A549 (cell line): ENCODE results near the gene ONECUT3. TPM values are rescaled to one million over a fixed set of nuclear protein-coding genes. Genes with fewer than 3 reads are reported as not detected.
A peak's percentile ranks its signal among the peaks of the same experiment; 100 is the strongest.

Experiments used
- ATAC-seq, 2 experiments: fragments of 200-7000 bp in 1 of 2; fragments of >200 bp in 1 of 2; cut with Nextera tagmentation in 1 of 2; cut with Tn5 transposase in 1 of 2; 3 replicates each; pipeline versions ENCODE4 v1.8.0 to v1.9.1; 2018 to 2020; ENCODE audit warnings: mild to moderate bottlenecking in 1 of 2, moderate library complexity in 1 of 2
- CTCF ChIA-PET: fragments of 300-600 bp; sonication (Branson Sonifier 250); formaldehyde crosslinking; extraction: SDS; loops from one replicate; lab custom pipeline; 2021; ENCODE audit warnings: antibody characterized with exemption, inconsistent platforms; lab: Yijun Ruan, JAX
- POLR2A ChIA-PET: fragments of 350-600 bp; formaldehyde crosslinking; extraction: SDS; loops from one replicate; lab custom pipeline; 2021; ENCODE audit warnings: antibody characterized with exemption, inconsistent platforms; lab: Yijun Ruan, JAX
- DNase-seq, 2 experiments: peaks; one replicate each; pipeline versions ENCODE4 v3.0.0 to v3.0.0-alpha.2; 2011 to 2016; ENCODE audit warnings: low read depth in 1 of 2, low spot score in 1 of 2
- FAIRE-seq: peaks from 2 replicates; lab custom pipeline; 2011; peaks lifted over from hg19 to GRCh38; lab: Jason Lieb, UNC
- H3K27ac ChIP-seq, 2 experiments: fragments of >200 bp; sonication (Bioruptor Twin); formaldehyde crosslinking; 3 replicates each; pipeline ENCODE4 v1.5.1; 2016 to 2017
- H3K4me1 ChIP-seq: fragments of >200 bp; sonication (Bioruptor Twin); formaldehyde crosslinking; 3 replicates; pipeline ENCODE4 v1.6.1; 2016
- H3K4me2 ChIP-seq: fragments of >200 bp; sonication (Bioruptor Twin); formaldehyde crosslinking; 3 replicates; pipeline ENCODE4 v1.6.1; 2016
- H3K4me3 ChIP-seq: fragments of >200 bp; sonication (Bioruptor Twin); formaldehyde crosslinking; 3 replicates; pipeline ENCODE4 v1.5.1; 2016
- H3K9me3 ChIP-seq: fragments of >200 bp; sonication (Bioruptor Twin); formaldehyde crosslinking; 3 replicates; pipeline ENCODE4 v1.6.1; 2016
- CHD4 ChIP-seq: fragments of 200-600 bp; sonication (generic); IDR thresholded peaks from 2 replicates; pipeline ENCODE4 v1.6.1; 2016; ENCODE audit warnings: antibody characterized with exemption, mild to moderate bottlenecking, borderline replicate concordance
- EHF ChIP-seq: fragments of 250-450 bp; sonication (Bioruptor Pico); IDR thresholded peaks from 2 replicates; pipeline ENCODE4 v1.5.0; 2020; ENCODE audit warnings: mild to moderate bottlenecking
- HEYL ChIP-seq: fragments of 250-450 bp; sonication (Bioruptor Pico); IDR thresholded peaks from 2 replicates; pipeline ENCODE4 v1.8.0; 2021; ENCODE audit warnings: mild to moderate bottlenecking, moderate library complexity
- HMGXB4 ChIP-seq: fragments of 250-450 bp; sonication (Bioruptor Pico); IDR thresholded peaks from 2 replicates; pipeline ENCODE4 v1.5.0; 2021; ENCODE audit warnings: mild to moderate bottlenecking, moderate library complexity, borderline replicate concordance
- HOXB13 ChIP-seq: fragments of 250-450 bp; sonication (Bioruptor Pico); IDR thresholded peaks from 2 replicates; pipeline ENCODE4 v1.5.0; 2020; ENCODE audit warnings: low read depth, mild to moderate bottlenecking, moderate library complexity
- HOXB5 ChIP-seq: fragments of 250-450 bp; sonication (Bioruptor Pico); IDR thresholded peaks from 2 replicates; pipeline ENCODE4 v1.5.0; 2020; ENCODE audit warnings: mild to moderate bottlenecking, moderate library complexity
- JUN ChIP-seq, 2 experiments: fragments of >200 bp; sonication (Bioruptor Twin); formaldehyde crosslinking; IDR thresholded peaks; 2 replicates in 1 of 2; 3 replicates in 1 of 2; pipeline ENCODE4 v1.6.1; 2016 to 2017
- JUNB ChIP-seq: fragments of >200 bp; sonication (Bioruptor Twin); formaldehyde crosslinking; IDR thresholded peaks from 2 replicates; pipeline ENCODE4 v1.6.1; 2016
- KDM1A ChIP-seq: fragments of 200-600 bp; sonication (generic); IDR thresholded peaks from 2 replicates; pipeline ENCODE4 v1.6.1; 2016; ENCODE audit warnings: low read depth, mild to moderate bottlenecking
- MAX ChIP-seq: IDR thresholded peaks from 2 replicates; pipeline ENCODE4 v1.6.1; 2012
- MYC ChIP-seq: IDR thresholded peaks from 2 replicates; pipeline ENCODE4 v1.6.1; 2012; ENCODE audit warnings: mild to moderate bottlenecking, inconsistent platforms, low read length, improper control_type of control experiment, borderline replicate concordance
- NR3C1 ChIP-seq: fragments of >200 bp; sonication (Bioruptor Twin); formaldehyde crosslinking; IDR thresholded peaks from 3 replicates; pipeline ENCODE4 v1.6.1; 2017
- PBX3 ChIP-seq: IDR thresholded peaks from 2 replicates; pipeline ENCODE4 v1.6.1; 2012
- PHF8 ChIP-seq: fragments of 200-600 bp; sonication (generic); IDR thresholded peaks from 2 replicates; pipeline ENCODE4 v1.6.1; 2016; ENCODE audit warnings: low read depth, mild to moderate bottlenecking, antibody characterized with exemption, moderate library complexity, borderline replicate concordance
- POLR2AphosphoS2 ChIP-seq: conservative IDR thresholded peaks from 2 replicates; pipeline ENCODE4 v1.6.1; 2012; ENCODE audit warnings: low read length, improper control_type of control experiment, inconsistent platforms
- RAD21 ChIP-seq, 2 experiments: fragments of >200 bp in 1 of 2; sonication (Bioruptor Twin) in 1 of 2; formaldehyde crosslinking in 1 of 2; IDR thresholded peaks in 1 of 2; conservative IDR thresholded peaks in 1 of 2; 2 replicates in 1 of 2; 3 replicates in 1 of 2; pipeline ENCODE4 v1.6.1; 2012 to 2018; ENCODE audit warnings: inconsistent platforms in 1 of 2
- RFX5 ChIP-seq: fragments of 450-650 bp; IDR thresholded peaks from 2 replicates; pipeline ENCODE4 v1.7.1; 2014; ENCODE audit warnings: antibody characterized with exemption, mild to moderate bottlenecking, moderate library complexity
- RNF2 ChIP-seq: fragments of 200-600 bp; sonication (generic); IDR thresholded peaks from 2 replicates; pipeline ENCODE4 v1.6.1; 2016; ENCODE audit warnings: low read depth, mild to moderate bottlenecking, antibody characterized with exemption, moderate library complexity, borderline replicate concordance
- USF2 ChIP-seq: fragments of 450-650 bp; IDR thresholded peaks from 2 replicates; pipeline ENCODE4 v1.6.1; 2014; ENCODE audit warnings: antibody characterized with exemption
- WGBS: methylation state at CpG from one replicate; pipeline ENCODE4 v1.1.6; 2017; ENCODE audit errors: missing lambda C conversion rate; 5-methylcytosine and 5-hydroxymethylcytosine counted together
- polyA plus RNA-seq, 4 experiments: library from polyadenylated mRNA; depleted of rRNA in 3 of 4; stranded (reverse); fragments of >200 nt; fragmentation: RNase III in 1 of 4; extraction: RNeasy Plus Mini Kit Qiagen cat#74134 plus additional on column Dnase treatment in 1 of 4; gene quantifications; 2 replicates in 3 of 4; 3 replicates in 1 of 4; pipeline ENCODE4 v1.2.3, GENCODE V29; 2011 to 2017

ONECUT3 gene
- polyA plus RNA-seq, 2 of the 4 experiments (the other 2 are of a cell fraction) = 0.01 TPM; not detected in 1

- Histone ChIP-seq H3K4me2 (no peak overlapping the region), H3K4me3 (no peak overlapping the region), H3K9me3 (no peaks in the 10 kb centered on the region), H3K4me1 (peaks cover 6% of the 10 kb centered on the region; the same call in 2 of the 3 replicates), H3K27ac (no peak overlapping the region)
- no peak for ATAC-seq
- FAIRE-seq = no peak
- CTCF ChIA-PET = interaction anchor here (0.9 to 2.0 kb wide), 2 partner anchors 33 to 90 kb away, joined by 3 to 6 read pairs; no protein-coding TSS in a partner anchor
- 18% methylated on average over 11 of the region's 56 CpGs for WGBS
- POLR2A ChIA-PET = no interaction called here
- no peak for DNase-seq
- TF ChIP-seq HEYL (CRISPR knock-in tag) = no peak
- TF ChIP-seq RFX5 = no peak
- TF ChIP-seq JUN (IDR thresholded peaks at IDR 0.05) = no peak
- no peak for TF ChIP-seq USF2
- TF ChIP-seq, all 56 proteins: peak for 0
Measured at GRCh38 chr19:1762243-1763117, 9.2 kb downstream of the ONECUT3 start.

GRCh38 chr19:1763648-1764639 is 10.6 kb downstream of the ONECUT3 start:
- ChIA-PET CTCF (interaction anchor here (0.7 to 5.9 kb wide), 9 partner anchors 9 to 99 kb away, joined by 3 to 66 read pairs (median 3); no protein-coding TSS in a partner anchor), POLR2A (no interaction called here)
- no peak for FAIRE-seq
- Histone ChIP-seq H3K4me1 (no peaks in the 10 kb centered on the region), H3K9me3 (no peaks in the 10 kb centered on the region), H3K27ac (no peak overlapping the region), H3K4me2 (peak overlapping the region; percentile 16; the same call in 2 of the 3 replicates), H3K4me3 (no peak overlapping the region)
- ATAC-seq = no peak
- no peak for DNase-seq
- WGBS = 18% methylated on average over 33 of the region's 39 CpGs
- no peak for TF ChIP-seq KDM1A
- TF ChIP-seq HOXB13 = no peak
- no peak for TF ChIP-seq JUNB
- no peak for TF ChIP-seq HOXB5 (CRISPR knock-in tag)
- TF ChIP-seq EHF (CRISPR knock-in tag) = no peak
- TF ChIP-seq RAD21 (conservative IDR thresholded peaks at IDR 0.05 in 1 of 2, IDR thresholded peaks at IDR 0.05 in 1 of 2) = no peak
- TF ChIP-seq HMGXB4 = no peak
- no peak for TF ChIP-seq PBX3
- TF ChIP-seq MAX = no peak
- no peak for TF ChIP-seq PHF8
- no peak for TF ChIP-seq JUN (IDR thresholded peaks at IDR 0.05)
- TF ChIP-seq POLR2AphosphoS2 = no peak
- no peak for TF ChIP-seq RNF2
- no peak for TF ChIP-seq MYC
- no peak for TF ChIP-seq NR3C1
- no peak for TF ChIP-seq CHD4
